ENCODE data around the gene GTF3A. TPM values are rescaled to one million over a fixed set of nuclear protein-coding genes. Genes with fewer than 3 reads are reported as not detected.

Gene GTF3A
- total and polyA plus RNA-seq, 2 of the 4 experiments (the other 2 are of a cell fraction): 74.1 to 116 TPM

DNA sequence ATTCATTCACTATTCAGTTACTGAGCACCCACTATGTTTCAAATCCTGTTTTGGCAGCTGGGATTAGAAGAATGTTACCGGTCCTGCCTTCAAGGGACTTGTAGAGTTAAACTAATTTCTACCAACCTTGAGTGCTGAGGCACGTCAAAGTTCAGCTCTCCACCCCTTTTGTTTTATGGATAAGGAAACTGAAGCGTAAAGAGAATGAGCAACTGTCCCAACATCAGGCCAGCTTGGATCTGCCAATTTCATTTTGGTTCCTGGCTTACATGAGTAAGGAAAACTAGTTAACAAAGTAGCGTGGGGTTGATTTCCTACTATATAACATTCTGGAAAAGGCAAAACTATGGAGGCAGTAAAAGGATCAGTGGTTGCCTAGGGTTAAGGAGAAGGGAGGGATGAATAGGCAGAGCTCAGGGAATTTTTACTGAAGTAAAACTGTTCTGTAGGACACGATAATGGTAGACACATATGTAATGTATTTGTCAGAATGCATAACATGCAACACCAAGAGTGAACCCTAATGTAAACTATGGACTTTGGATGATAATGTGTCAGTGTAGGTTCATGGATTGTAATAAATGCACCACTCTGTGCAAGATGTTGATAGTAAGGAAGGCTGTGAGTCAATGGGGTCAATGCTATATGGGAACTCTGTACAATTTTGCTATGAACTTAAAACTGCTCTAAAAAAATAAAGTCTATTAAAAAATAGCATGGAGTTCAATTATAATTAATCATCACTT lies 45.8 kb downstream of the GTF3A start:
- no peaks in the 10 kb centered on the region for H3K9me3 ChIP-seq (ENCODE audit: control insufficient read depth, insufficient read depth, low read length)
- no peak overlapping the region for H2AK5ac ChIP-seq (ENCODE audit: low read depth, low read length)
- no peak overlapping the region for H3K4me3 ChIP-seq (ENCODE audit: insufficient read depth, low read depth, low read length)
- no peaks in the 10 kb centered on the region for H3K9me1 ChIP-seq (ENCODE audit: insufficient read depth, low read length)
- dilution Hi-C loops (cut with HindIII; ENCODE audit: low sequenced_read_pairs, unreplicated experiment) (no loop called here), in situ Hi-C loops (cut with MboI; ENCODE audit: low sequenced_read_pairs) (no loop called here), intact Hi-C loops (cut with micrococcal nuclease) (no loop called here)
- no peaks in the 10 kb centered on the region for H4K20me1 ChIP-seq (ENCODE audit: insufficient read depth, low read length)
- no peak overlapping the region for H2AFZ ChIP-seq (replicated peaks; ENCODE audit: low read length, poor library complexity)
- H3K56ac ChIP-seq (ENCODE audit: extremely low read depth, insufficient read depth, low read length): no peak overlapping the region
- no peak overlapping the region for H2BK20ac ChIP-seq (ENCODE audit: low read depth, low read length)
- H3K23ac ChIP-seq (ENCODE audit: low read depth, low read length): no peak overlapping the region
- peaks cover 14% of the 10 kb centered on the region for H3K27me3 ChIP-seq (ENCODE audit: control insufficient read depth, insufficient read depth, low read length)
- ATAC-seq (ENCODE audit: low read depth): no peak
- H2BK5ac ChIP-seq (ENCODE audit: low read depth, low read length, poor library complexity, severe bottlenecking): no peak overlapping the region
- no CpG with 5 or more reads among the region's 5 CpGs for WGBS, 2 experiments (ENCODE audit: extremely low coverage in 2 of 2, insufficient read length in 1 of 2)
- CTCF ChIA-PET: no interaction called here
- H3K79me1 ChIP-seq (ENCODE audit: low read depth in 1 of 2, low read length in 2 of 2): no peaks in the 10 kb centered on the region
- H3K4ac ChIP-seq (ENCODE audit: low read depth, low read length): no peak overlapping the region
- H2BK120ac ChIP-seq (ENCODE audit: low read depth, low read length): no peak overlapping the region
- no peaks in the 10 kb centered on the region for H3K36me3 ChIP-seq (ENCODE audit: control insufficient read depth, insufficient read depth, low read length)
- no peak for TF ChIP-seq FOS (IDR thresholded peaks at IDR 0.05; ENCODE audit: low read depth, low read length)
- no peak for TF ChIP-seq MXI1 (IDR thresholded peaks at IDR 0.05; ENCODE audit: borderline replicate concordance, low read depth, low read length)
- TF ChIP-seq CEBPB (IDR thresholded peaks at IDR 0.05; ENCODE audit: low read depth, low read length): no peak
- TF ChIP-seq, protein P1, sequence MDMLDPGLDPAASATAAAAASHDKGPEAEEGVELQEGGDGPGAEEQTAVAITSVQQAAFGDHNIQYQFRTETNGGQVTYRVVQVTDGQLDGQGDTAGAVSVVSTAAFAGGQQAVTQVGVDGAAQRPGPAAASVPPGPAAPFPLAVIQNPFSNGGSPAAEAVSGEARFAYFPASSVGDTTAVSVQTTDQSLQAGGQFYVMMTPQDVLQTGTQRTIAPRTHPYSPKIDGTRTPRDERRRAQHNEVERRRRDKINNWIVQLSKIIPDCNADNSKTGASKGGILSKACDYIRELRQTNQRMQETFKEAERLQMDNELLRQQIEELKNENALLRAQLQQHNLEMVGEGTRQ (IDR thresholded peaks at IDR 0.05; ENCODE audit: low read depth, low read length): no peak
- TF ChIP-seq, protein P2, sequence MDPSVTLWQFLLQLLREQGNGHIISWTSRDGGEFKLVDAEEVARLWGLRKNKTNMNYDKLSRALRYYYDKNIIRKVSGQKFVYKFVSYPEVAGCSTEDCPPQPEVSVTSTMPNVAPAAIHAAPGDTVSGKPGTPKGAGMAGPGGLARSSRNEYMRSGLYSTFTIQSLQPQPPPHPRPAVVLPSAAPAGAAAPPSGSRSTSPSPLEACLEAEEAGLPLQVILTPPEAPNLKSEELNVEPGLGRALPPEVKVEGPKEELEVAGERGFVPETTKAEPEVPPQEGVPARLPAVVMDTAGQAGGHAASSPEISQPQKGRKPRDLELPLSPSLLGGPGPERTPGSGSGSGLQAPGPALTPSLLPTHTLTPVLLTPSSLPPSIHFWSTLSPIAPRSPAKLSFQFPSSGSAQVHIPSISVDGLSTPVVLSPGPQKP (IDR thresholded peaks at IDR 0.05; ENCODE audit: borderline replicate concordance, low read depth, low read length): no peak
- TF ChIP-seq SMC3 (IDR thresholded peaks at IDR 0.05; ENCODE audit: low read depth, low read length): no peak
- TF ChIP-seq POLR2A (IDR thresholded peaks at IDR 0.05; ENCODE audit: low read depth, low read length): no peak
- TF ChIP-seq, protein P3, sequence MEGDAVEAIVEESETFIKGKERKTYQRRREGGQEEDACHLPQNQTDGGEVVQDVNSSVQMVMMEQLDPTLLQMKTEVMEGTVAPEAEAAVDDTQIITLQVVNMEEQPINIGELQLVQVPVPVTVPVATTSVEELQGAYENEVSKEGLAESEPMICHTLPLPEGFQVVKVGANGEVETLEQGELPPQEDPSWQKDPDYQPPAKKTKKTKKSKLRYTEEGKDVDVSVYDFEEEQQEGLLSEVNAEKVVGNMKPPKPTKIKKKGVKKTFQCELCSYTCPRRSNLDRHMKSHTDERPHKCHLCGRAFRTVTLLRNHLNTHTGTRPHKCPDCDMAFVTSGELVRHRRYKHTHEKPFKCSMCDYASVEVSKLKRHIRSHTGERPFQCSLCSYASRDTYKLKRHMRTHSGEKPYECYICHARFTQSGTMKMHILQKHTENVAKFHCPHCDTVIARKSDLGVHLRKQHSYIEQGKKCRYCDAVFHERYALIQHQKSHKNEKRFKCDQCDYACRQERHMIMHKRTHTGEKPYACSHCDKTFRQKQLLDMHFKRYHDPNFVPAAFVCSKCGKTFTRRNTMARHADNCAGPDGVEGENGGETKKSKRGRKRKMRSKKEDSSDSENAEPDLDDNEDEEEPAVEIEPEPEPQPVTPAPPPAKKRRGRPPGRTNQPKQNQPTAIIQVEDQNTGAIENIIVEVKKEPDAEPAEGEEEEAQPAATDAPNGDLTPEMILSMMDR (conservative IDR thresholded peaks at IDR 0.05; ENCODE audit: low read depth, low read length): no peak
- TF ChIP-seq RFX5 (IDR thresholded peaks at IDR 0.05; ENCODE audit: low read depth, low read length): no peak
- H3K14ac ChIP-seq (replicated peaks; ENCODE audit: low read depth, low read length): no peak overlapping the region
- no peak overlapping the region for H3K4me2 ChIP-seq (ENCODE audit: low read depth, low read length)
- POLR2A ChIA-PET (ENCODE audit: unreplicated experiment): no interaction called here
- no TSS peak for BruUV-seq (replicated peaks)
- H4K8ac ChIP-seq (ENCODE audit: low read depth in 2 of 2, low read length in 2 of 2): no peak overlapping the region
- DNase-seq: no peak
- no peak overlapping the region for H4K91ac ChIP-seq (ENCODE audit: insufficient read depth, low read depth, low read length)
- H3K9ac ChIP-seq (ENCODE audit: low read depth, low read length): no peak overlapping the region
- no peak overlapping the region for H2AK9ac ChIP-seq (replicated peaks; ENCODE audit: low read depth, low read length, poor library complexity)
- no peak overlapping the region for H3K27ac ChIP-seq (ENCODE audit: insufficient read depth, low read length)
- no peaks in the 10 kb centered on the region for H3K4me1 ChIP-seq (ENCODE audit: control insufficient read depth, insufficient read depth, low read length)
- no peak overlapping the region for H4K5ac ChIP-seq (ENCODE audit: low read depth, low read length)
- H2BK15ac ChIP-seq (ENCODE audit: low read depth, low read length): no peak overlapping the region
- no peak overlapping the region for H3K18ac ChIP-seq (ENCODE audit: low read depth, low read length)

Measured in IMR-90 (cell line).